Ectodermal cell (in vitro differentiated cells): Measurements from ENCODE around the gene RTTN.

ENCODE experiments used
- H3K27ac ChIP-seq: 2 replicates; pipeline ENCODE4 v1.7.0; 2013; ENCODE audit warnings: mild to moderate bottlenecking, low read depth, low read length; ENCODE audit not compliant: insufficient read depth, poor library complexity, severe bottlenecking
- H3K27me3 ChIP-seq: 2 replicates; pipeline ENCODE4 v1.7.0; 2013; ENCODE audit warnings: mild to moderate bottlenecking, low read length; ENCODE audit not compliant: insufficient read depth, control insufficient read depth, poor library complexity, severe bottlenecking
- H3K36me3 ChIP-seq: one replicate; pipeline ENCODE4 v1.7.0; 2013; ENCODE audit warnings: low read length; ENCODE audit not compliant: control insufficient read depth, insufficient read depth
- H3K4me1 ChIP-seq: one replicate; pipeline ENCODE4 v1.7.0; 2013; ENCODE audit warnings: low read length; ENCODE audit not compliant: control insufficient read depth, insufficient read depth
- H3K4me3 ChIP-seq: 2 replicates; pipeline ENCODE4 v1.7.0; 2013; ENCODE audit warnings: low read depth, low read length, control low read depth; ENCODE audit not compliant: insufficient read depth
- H3K9me3 ChIP-seq: 2 replicates; pipeline ENCODE4 v1.7.0; 2013; ENCODE audit warnings: mild to moderate bottlenecking, low read length, moderate library complexity; ENCODE audit not compliant: control insufficient read depth
- WGBS, 2 experiments: methylation state at CpG; one replicate each; pipeline ENCODE4 v1.1.7; 2013; ENCODE audit warnings: missing lambda C conversion rate in 2 of 2; 5-methylcytosine and 5-hydroxymethylcytosine counted together

The RTTN gene

GRCh38 chr18:69996417-69996816, 209.1 kb downstream of the RTTN start:
- H3K4me3 ChIP-seq = no peak overlapping the region
- H3K9me3 ChIP-seq = no peaks in the 10 kb centered on the region
- H3K27me3 ChIP-seq = no peaks in the 10 kb centered on the region
- 64 to 70% methylated on average over 2 of the region's 2 CpGs for WGBS, 2 experiments
- no peak overlapping the region for H3K27ac ChIP-seq
- H3K4me1 ChIP-seq = no peaks in the 10 kb centered on the region
- H3K36me3 ChIP-seq = no peaks in the 10 kb centered on the region

- no peaks in the 10 kb centered on the region for H3K27me3 ChIP-seq
- WGBS, 2 experiments = 73 to 74% methylated on average over 3 of the region's 3 CpGs
- H3K27ac ChIP-seq = no peak overlapping the region
- no peaks in the 10 kb centered on the region for H3K36me3 ChIP-seq
- no peaks in the 10 kb centered on the region for H3K9me3 ChIP-seq
- no peaks in the 10 kb centered on the region for H3K4me1 ChIP-seq
- no peak overlapping the region for H3K4me3 ChIP-seq
These were observed 209.7 kb downstream of the RTTN start for GRCh38 chr18:69995774-69996173.

GRCh38 chr18:69992776-69993175, 212.7 kb downstream of the RTTN start:
- WGBS, 2 experiments = 88 to 95% methylated on average over 1 of the region's 1 CpG

GRCh38 chr18:69987870-69988269, 217.6 kb downstream of the RTTN start:
- Histone ChIP-seq H3K4me3 (no peak overlapping the region), H3K36me3 (no peaks in the 10 kb centered on the region), H3K27ac (no peak overlapping the region), H3K27me3 (no peaks in the 10 kb centered on the region), H3K4me1 (no peaks in the 10 kb centered on the region), H3K9me3 (no peaks in the 10 kb centered on the region)
- 100% methylated on average over 1 of the region's 1 CpG for WGBS, 2 experiments

More at GRCh38 chr18:69992776-69993175, 212.7 kb downstream of the RTTN start:
- no peak overlapping the region for H3K4me3 ChIP-seq
- H3K4me1 ChIP-seq = no peaks in the 10 kb centered on the region
- no peaks in the 10 kb centered on the region for H3K9me3 ChIP-seq
- no peaks in the 10 kb centered on the region for H3K27me3 ChIP-seq
- H3K27ac ChIP-seq = no peak overlapping the region
- no peaks in the 10 kb centered on the region for H3K36me3 ChIP-seq

- Histone ChIP-seq H3K27me3 (no peaks in the 10 kb centered on the region), H3K9me3 (no peaks in the 10 kb centered on the region), H3K36me3 (no peaks in the 10 kb centered on the region), H3K4me3 (no peak overlapping the region), H3K27ac (no peak overlapping the region), H3K4me1 (no peaks in the 10 kb centered on the region)
- 91 to 92% methylated on average over 4 of the region's 4 CpGs for WGBS, 2 experiments
These were observed 220.2 kb downstream of the RTTN start for GRCh38 chr18:69985239-69985638.

- Histone ChIP-seq H3K27ac (no peak overlapping the region), H3K4me1 (no peaks in the 10 kb centered on the region), H3K9me3 (no peaks in the 10 kb centered on the region), H3K36me3 (no peaks in the 10 kb centered on the region), H3K4me3 (no peak overlapping the region), H3K27me3 (no peaks in the 10 kb centered on the region)
- WGBS, 2 experiments = 72 to 79% methylated on average over 4 of the region's 4 CpGs
These were observed 223.1 kb downstream of the RTTN start for GRCh38 chr18:69982417-69982816.

- WGBS, 2 experiments = 91% methylated on average over 2 of the region's 2 CpGs; no CpG with 5 or more reads in 1 of the 2 experiments
- Histone ChIP-seq H3K27ac (no peak overlapping the region), H3K27me3 (no peaks in the 10 kb centered on the region), H3K4me3 (no peak overlapping the region), H3K36me3 (no peaks in the 10 kb centered on the region), H3K9me3 (no peaks in the 10 kb centered on the region), H3K4me1 (no peaks in the 10 kb centered on the region)
These were observed 223.5 kb downstream of the RTTN start for GRCh38 chr18:69981948-69982347.

- Histone ChIP-seq H3K4me3 (no peak overlapping the region), H3K9me3 (no peaks in the 10 kb centered on the region), H3K27ac (no peak overlapping the region), H3K4me1 (no peaks in the 10 kb centered on the region), H3K36me3 (no peaks in the 10 kb centered on the region), H3K27me3 (no peaks in the 10 kb centered on the region)
- WGBS, 2 experiments = 61 to 93% methylated on average over 2 to 3 of the region's 3 CpGs
These were observed 224.3 kb downstream of the RTTN start for GRCh38 chr18:69980982-69981804.

- WGBS, 2 experiments = 96 to 100% methylated on average over 3 to 4 of the region's 4 CpGs
- H3K4me1 ChIP-seq = no peaks in the 10 kb centered on the region
- H3K4me3 ChIP-seq = no peak overlapping the region
- no peaks in the 10 kb centered on the region for H3K9me3 ChIP-seq
- no peaks in the 10 kb centered on the region for H3K27me3 ChIP-seq
- H3K27ac ChIP-seq = no peak overlapping the region
- H3K36me3 ChIP-seq = no peaks in the 10 kb centered on the region
These were observed 225.0 kb downstream of the RTTN start for GRCh38 chr18:69980509-69980908.

- H3K4me3 ChIP-seq = no peak overlapping the region
- no peaks in the 10 kb centered on the region for H3K9me3 ChIP-seq
- H3K27me3 ChIP-seq = no peaks in the 10 kb centered on the region
- H3K4me1 ChIP-seq = no peaks in the 10 kb centered on the region
- no peak overlapping the region for H3K27ac ChIP-seq
- H3K36me3 ChIP-seq = no peaks in the 10 kb centered on the region
- 86% methylated on average over 13 of the region's 13 CpGs for WGBS, 2 experiments
These were observed 226.5 kb downstream of the RTTN start for GRCh38 chr18:69978732-69979715.
